Measurements from ENCODE around the gene COL8A2. TPM values are rescaled to one million over a fixed set of nuclear protein-coding genes. Genes with fewer than 3 reads are reported as not detected.
A peak's percentile ranks its signal among the peaks of the same experiment; 100 is the strongest.

Gene COL8A2
- 1 to 10 TPM; 1.6 to 1.9 (median 1.8) TPM for polyA plus RNA-seq (ENCODE audit: insufficient read length in 3 of 3)
- long read RNA-seq, donor 1, full-length matches to known transcripts, result 1 of 1 reads
- long read RNA-seq, donor 1, partial matches to known transcripts, result 0 of 1 reads
- long read RNA-seq, donor 1, other reads (novel, unspliced or antisense), result 0 of 1 reads
- long read RNA-seq, donor 2, full-length matches to known transcripts, result 2 of 2 reads
- long read RNA-seq, donor 2, partial matches to known transcripts, result 0 of 2 reads
- long read RNA-seq, donor 2, other reads (novel, unspliced or antisense), result 0 of 2 reads
- long read RNA-seq, donor 3, full-length matches to known transcripts, result 1 of 1 reads
- long read RNA-seq, donor 3, partial matches to known transcripts, result 0 of 1 reads
- long read RNA-seq, donor 3, other reads (novel, unspliced or antisense), result 0 of 1 reads
- long read RNA-seq, donor 4, result 0 reads
- long read RNA-seq, donor 5, result 0 reads
- long read RNA-seq, donor 6, full-length matches to known transcripts, result 1 of 1 reads
- long read RNA-seq, donor 6, partial matches to known transcripts, result 0 of 1 reads
- long read RNA-seq, donor 6, other reads (novel, unspliced or antisense), result 0 of 1 reads
- long read RNA-seq, donor 7, full-length matches to known transcripts, result 1 of 1 reads
- long read RNA-seq, donor 7, partial matches to known transcripts, result 0 of 1 reads
- long read RNA-seq, donor 7, other reads (novel, unspliced or antisense), result 0 of 1 reads
- long read RNA-seq, donor 8, full-length matches to known transcripts, result 8 of 8 reads
- long read RNA-seq, donor 8, partial matches to known transcripts, result 0 of 8 reads
- long read RNA-seq, donor 8, other reads (novel, unspliced or antisense), result 0 of 8 reads
- long read RNA-seq, donor 9, result 0 reads
- long read RNA-seq, donor 10, result 0 reads
- long read RNA-seq, donor 11, result 0 reads
- long read RNA-seq, donor 12, result 0 reads
- long read RNA-seq, donor 13, result 0 reads
- long read RNA-seq, donor 14, result 0 reads
- long read RNA-seq, donor 15, result 0 reads
- long read RNA-seq, donor 16, full-length matches to known transcripts, result 1 of 1 reads
- long read RNA-seq, donor 16, partial matches to known transcripts, result 0 of 1 reads
- long read RNA-seq, donor 16, other reads (novel, unspliced or antisense), result 0 of 1 reads

GRCh38 chr1:36125129-36125991 lies at the start of gene COL8A2:
TSS of gene COL8A2 (minus strand) at chr1:36125222. CDS start at chr1:36100242, 24,980 bp downstream.
- no peak for DNase-seq

GRCh38 chr1:36174713-36175112 lies 49.7 kb upstream of the COL8A2 start:
- DNase-seq, result no peak

- DNase-seq, result no peak
Observed at GRCh38 chr1:36172983-36173382, 48.0 kb upstream of the COL8A2 start.

- no peak for DNase-seq
Observed at GRCh38 chr1:36172017-36172747, 47.2 kb upstream of the COL8A2 start.

- DNase-seq, result no peak
Observed at GRCh38 chr1:36170643-36171412, 45.8 kb upstream of the COL8A2 start.

- DNase-seq, result no peak
Observed at GRCh38 chr1:36168514-36168913, 43.5 kb upstream of the COL8A2 start.

GRCh38 chr1:36166938-36167905 lies 42.2 kb upstream of the COL8A2 start:
- DNase-seq, result no peak

- no peak for DNase-seq
Observed at GRCh38 chr1:36166136-36166535, 41.1 kb upstream of the COL8A2 start.

- DNase-seq, result no peak
Observed at GRCh38 chr1:36165145-36165544, 40.1 kb upstream of the COL8A2 start.

- DNase-seq, result no peak
Observed at GRCh38 chr1:36164361-36164760, 39.3 kb upstream of the COL8A2 start.

- DNase-seq, result no peak
Observed at GRCh38 chr1:36163426-36163825, 38.4 kb upstream of the COL8A2 start.

GRCh38 chr1:36162680-36163239 lies 37.7 kb upstream of the COL8A2 start:
- DNase-seq, result no peak

GRCh38 chr1:36161641-36162531 lies 36.9 kb upstream of the COL8A2 start:
- DNase-seq, result no peak

GRCh38 chr1:36160949-36161485 lies 36.0 kb upstream of the COL8A2 start:
- DNase-seq, result peak; percentile 51

GRCh38 chr1:36160388-36160948 lies 35.4 kb upstream of the COL8A2 start:
- DNase-seq, result no peak

GRCh38 chr1:36159614-36160387 lies 34.8 kb upstream of the COL8A2 start:
- no peak for DNase-seq
